Measurements from ENCODE around the gene TGFBRAP1.

DNA sequence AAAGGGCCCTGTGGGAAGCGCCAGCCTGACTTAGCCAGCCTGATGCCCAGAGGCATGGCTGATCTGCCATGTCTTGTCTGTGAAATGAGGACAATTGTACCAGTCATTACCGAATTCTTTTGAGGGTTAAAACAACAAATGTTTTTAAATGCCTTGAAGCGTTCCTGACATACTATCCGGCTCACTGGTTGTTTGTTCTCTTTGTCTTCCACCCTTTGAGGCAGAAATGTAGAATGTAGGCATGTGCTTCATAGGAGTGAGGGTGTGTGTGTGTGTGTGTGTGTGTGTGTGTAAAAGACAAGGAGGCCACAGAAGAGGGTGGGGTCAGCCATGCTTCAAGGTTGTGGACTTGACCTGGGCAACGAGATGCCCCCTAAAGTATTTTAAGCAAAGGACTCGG lies 35.5 kb downstream of the TGFBRAP1 start:
- TF ChIP-seq CTCF (IDR thresholded peaks at IDR 0.05) (no peak), EP300 (IDR thresholded peaks at IDR 0.05) (no peak)

Measured in tibial nerve (tissue), 4 donors.